Liver (tissue), 9 donors: ENCODE measurements around the gene ZFC3H1. TPM values are rescaled to one million over a fixed set of nuclear protein-coding genes. Genes with fewer than 3 reads are reported as not detected.

Source experiments
- DNase-seq: peaks from one replicate; pipeline ENCODE4 v3.0.0-alpha.2; 2017; ENCODE audit warnings: low spot score
- H3K27ac ChIP-seq, 2 donors: one replicate each; pipeline ENCODE4 v1.7.0; 2013; ENCODE audit warnings: inconsistent platforms in 2 of 2, low read length in 2 of 2, control low read depth in 1 of 2, low read depth in 1 of 2, mild to moderate bottlenecking in 1 of 2
- H3K27me3 ChIP-seq, 4 donors: one replicate each; pipeline versions ENCODE4 v1.6.1 to v1.7.0; 2013; ENCODE audit warnings: low read length in 3 of 4, inconsistent platforms in 1 of 4, mild to moderate bottlenecking in 1 of 4, moderate library complexity in 1 of 4; ENCODE audit not compliant: control insufficient read depth in 4 of 4, insufficient read depth in 4 of 4
- H3K36me3 ChIP-seq, 4 donors: one replicate each; pipeline versions ENCODE4 v1.6.1 to v1.7.0; 2013; ENCODE audit warnings: low read length in 3 of 4, mild to moderate bottlenecking in 3 of 4, low read depth in 1 of 4, moderate library complexity in 1 of 4; ENCODE audit not compliant: control insufficient read depth in 4 of 4, insufficient read depth in 3 of 4
- H3K4me1 ChIP-seq, 4 donors: one replicate each; pipeline versions ENCODE4 v1.6.1 to v1.7.0; 2013; ENCODE audit warnings: low read length in 3 of 4, mild to moderate bottlenecking in 3 of 4, moderate library complexity in 1 of 4; ENCODE audit not compliant: control insufficient read depth in 4 of 4, insufficient read depth in 4 of 4
- H3K4me3 ChIP-seq, 3 donors: one replicate each; pipeline versions ENCODE4 v1.6.1 to v1.7.0; 2013; ENCODE audit warnings: low read length in 3 of 3, control low read depth in 1 of 3, low read depth in 1 of 3, mild to moderate bottlenecking in 1 of 3
- H3K9ac ChIP-seq, 2 donors: one replicate each; pipeline ENCODE4 v1.7.0; 2013; ENCODE audit warnings: low read length in 2 of 2, mild to moderate bottlenecking in 2 of 2, moderate library complexity in 2 of 2, control low read depth in 1 of 2, low read depth in 1 of 2
- H3K9me3 ChIP-seq, 4 donors: one replicate each; pipeline versions ENCODE4 v1.6.1 to v1.7.0; 2013; ENCODE audit warnings: low read length in 3 of 4; ENCODE audit not compliant: control insufficient read depth in 4 of 4
- EGR1 ChIP-seq, 2 donors: IDR thresholded peaks; 2 replicates each; pipeline ENCODE4 v1.6.1; 2016 to 2018; ENCODE audit warnings: antibody characterized with exemption in 2 of 2, low read depth in 2 of 2
- FOXA1 ChIP-seq: IDR thresholded peaks from 2 replicates; pipeline ENCODE4 v1.6.1; 2016; ENCODE audit warnings: antibody characterized with exemption
- FOXA2 ChIP-seq: IDR thresholded peaks from 2 replicates; pipeline ENCODE4 v1.6.1; 2016; ENCODE audit warnings: antibody characterized with exemption
- GABPA ChIP-seq, 2 donors: IDR thresholded peaks in 1 of 2; conservative IDR thresholded peaks in 1 of 2; 2 replicates each; pipeline ENCODE4 v1.6.1; 2016; ENCODE audit warnings: antibody characterized with exemption in 2 of 2, mild to moderate bottlenecking in 1 of 2, moderate library complexity in 1 of 2
- HNF4A ChIP-seq, 2 donors: conservative IDR thresholded peaks; 2 replicates each; pipeline ENCODE4 v1.6.1; 2016; ENCODE audit warnings: antibody characterized with exemption in 2 of 2, mild to moderate bottlenecking in 2 of 2
- HNF4G ChIP-seq: IDR thresholded peaks from 2 replicates; pipeline ENCODE4 v1.6.1; 2016; ENCODE audit warnings: antibody characterized with exemption
- JUND ChIP-seq, 2 donors: IDR thresholded peaks; 2 replicates each; pipeline ENCODE4 v1.6.1; 2016; ENCODE audit warnings: antibody characterized with exemption in 2 of 2
- NR2F2 ChIP-seq: IDR thresholded peaks from 2 replicates; pipeline ENCODE4 v1.6.1; 2016; ENCODE audit warnings: antibody characterized with exemption
- RAD21 ChIP-seq, 2 donors: IDR thresholded peaks; 2 replicates each; pipeline ENCODE4 v1.6.1; 2016; ENCODE audit warnings: antibody characterized with exemption in 2 of 2, mild to moderate bottlenecking in 2 of 2
- SP1 ChIP-seq: IDR thresholded peaks from 2 replicates; pipeline ENCODE4 v1.6.1; 2018; ENCODE audit warnings: antibody characterized with exemption, mild to moderate bottlenecking
- TAF1 ChIP-seq: conservative IDR thresholded peaks from 2 replicates; pipeline ENCODE4 v1.6.1; 2016; ENCODE audit warnings: antibody characterized with exemption, mild to moderate bottlenecking
- YY1 ChIP-seq: IDR thresholded peaks from 2 replicates; pipeline ENCODE4 v1.6.1; 2016; ENCODE audit warnings: antibody characterized with exemption, mild to moderate bottlenecking
- WGBS: extraction: QIAGEN DNeasy Blood & Tissue Kit; methylation state at CpG from one replicate; pipeline ENCODE4 v1.1.7; 2013; 5-methylcytosine and 5-hydroxymethylcytosine counted together
- polyA plus RNA-seq, 2 donors: library from polyadenylated mRNA; stranded (reverse) in 1 of 2; unstranded in 1 of 2; fragments of 200-250 nt in 1 of 2; fragments of >200 nt in 1 of 2; fragmentation: Nextera tagmentation in 1 of 2; extraction: Ambion mirVana in 1 of 2; gene quantifications; one replicate each; pipeline versions ENCODE4 v1.2.1 to v1.2.3, GENCODE V29; 2013 to 2015
- total RNA-seq, 2 donors: library from RNA; depleted of rRNA; stranded (reverse); fragments of >200 nt; gene quantifications; one replicate each; pipeline ENCODE4 v1.2.3, GENCODE V29; 2014
- TF ChIP-seq, protein P1 (sequence below): IDR thresholded peaks from 2 replicates; pipeline ENCODE4 v1.6.1; 2016; ENCODE audit warnings: antibody characterized with exemption, mild to moderate bottlenecking
- TF ChIP-seq, protein P2 (sequence below): fragments of 150-350 bp; IDR thresholded peaks from 2 replicates; pipeline ENCODE4 v1.5.1; 2017; ENCODE audit warnings: improper control_type of control experiment, low read depth, low read length; ENCODE audit not compliant: missing input control
- TF ChIP-seq, protein P3 (sequence below): IDR thresholded peaks from 2 replicates; pipeline ENCODE4 v1.6.1; 2016; ENCODE audit warnings: antibody characterized with exemption
- TF ChIP-seq, protein P4 (sequence below): IDR thresholded peaks from 2 replicates; pipeline ENCODE4 v1.6.1; 2016; ENCODE audit warnings: antibody characterized with exemption
- donor health status: healthy.
- donor health status: healthy.
- donor health status: healthy.
- donor health status: healthy.
- donor health status: healthy.

ZFC3H1 gene
- total and polyA plus RNA-seq, 4 donors, result 3.4 to 32.3 (median 8.6) TPM

DNA sequence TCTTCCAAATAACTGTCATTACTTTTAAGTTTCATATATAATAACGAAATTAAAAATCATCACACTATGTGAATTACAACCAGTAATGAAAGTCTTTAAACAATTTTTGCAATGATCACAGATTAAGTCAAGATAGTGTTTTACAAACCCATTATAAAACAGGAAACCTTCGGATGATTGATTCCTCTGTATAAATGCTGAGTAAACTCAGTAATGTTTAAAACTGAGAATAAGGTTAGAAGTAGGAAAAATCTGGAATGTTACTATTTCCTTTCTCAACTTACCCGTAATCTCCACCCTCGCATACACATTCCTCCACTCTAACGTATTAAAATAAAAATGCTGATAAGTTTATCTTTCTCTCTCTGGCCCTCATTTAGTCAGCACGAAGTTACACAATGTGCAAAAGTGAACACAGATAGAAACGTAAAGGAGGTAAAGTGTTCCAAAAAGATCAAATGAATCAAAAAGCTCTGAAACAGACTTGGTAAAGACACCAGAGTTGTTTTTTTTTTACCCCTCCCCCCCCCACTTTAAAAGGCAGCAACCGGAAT is 1.6 kb downstream of the ZFC3H1 start:
- TF ChIP-seq EGR1 (IDR thresholded peaks at IDR 0.05; ENCODE audit: low read depth in 2 of 2) (no peak), FOXA1 (no peak)
- no peak for DNase-seq
- H3K4me1 ChIP-seq, result peaks cover 6 to 23% (median 13%) of the 10 kb centered on the region in 4 donors

DNA sequence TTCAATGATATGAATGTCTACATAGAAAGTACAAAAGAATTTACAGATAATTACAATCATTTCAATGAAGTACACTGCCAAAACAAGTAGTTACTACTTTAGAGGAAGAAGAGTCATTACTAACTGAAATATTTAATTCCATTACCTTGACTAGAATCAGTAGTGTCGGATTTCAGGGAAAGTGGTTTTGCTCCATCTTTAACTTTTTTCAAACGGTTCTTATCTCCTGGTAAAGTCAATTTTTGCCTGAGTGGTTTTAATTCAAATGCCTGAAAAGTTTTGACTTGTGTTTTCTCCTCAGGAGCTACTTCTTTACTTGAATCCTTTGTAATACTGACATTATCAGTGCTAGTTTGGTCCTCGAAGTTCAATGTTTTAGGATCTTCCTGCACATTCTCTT is 6.9 kb downstream of the ZFC3H1 start:
- no peak for DNase-seq
- Histone ChIP-seq H3K27ac (no peak overlapping the region), H3K4me1 (peaks cover 4 to 6% (median 5%) of the 10 kb centered on the region in 4 donors), H3K9ac (no peak overlapping the region), H3K36me3 (peaks cover 1 to 31% (median 16%) of the 10 kb centered on the region in 4 donors), H3K27me3 (no peaks in the 10 kb centered on the region), H3K9me3 (no peaks in the 10 kb centered on the region), H3K4me3 (no peak overlapping the region)
- no peak for TF ChIP-seq NR2F2
- TF ChIP-seq EGR1 (IDR thresholded peaks at IDR 0.05; ENCODE audit: low read depth in 2 of 2), result no peak
- TF ChIP-seq YY1, result no peak
- TF ChIP-seq, protein P1, sequence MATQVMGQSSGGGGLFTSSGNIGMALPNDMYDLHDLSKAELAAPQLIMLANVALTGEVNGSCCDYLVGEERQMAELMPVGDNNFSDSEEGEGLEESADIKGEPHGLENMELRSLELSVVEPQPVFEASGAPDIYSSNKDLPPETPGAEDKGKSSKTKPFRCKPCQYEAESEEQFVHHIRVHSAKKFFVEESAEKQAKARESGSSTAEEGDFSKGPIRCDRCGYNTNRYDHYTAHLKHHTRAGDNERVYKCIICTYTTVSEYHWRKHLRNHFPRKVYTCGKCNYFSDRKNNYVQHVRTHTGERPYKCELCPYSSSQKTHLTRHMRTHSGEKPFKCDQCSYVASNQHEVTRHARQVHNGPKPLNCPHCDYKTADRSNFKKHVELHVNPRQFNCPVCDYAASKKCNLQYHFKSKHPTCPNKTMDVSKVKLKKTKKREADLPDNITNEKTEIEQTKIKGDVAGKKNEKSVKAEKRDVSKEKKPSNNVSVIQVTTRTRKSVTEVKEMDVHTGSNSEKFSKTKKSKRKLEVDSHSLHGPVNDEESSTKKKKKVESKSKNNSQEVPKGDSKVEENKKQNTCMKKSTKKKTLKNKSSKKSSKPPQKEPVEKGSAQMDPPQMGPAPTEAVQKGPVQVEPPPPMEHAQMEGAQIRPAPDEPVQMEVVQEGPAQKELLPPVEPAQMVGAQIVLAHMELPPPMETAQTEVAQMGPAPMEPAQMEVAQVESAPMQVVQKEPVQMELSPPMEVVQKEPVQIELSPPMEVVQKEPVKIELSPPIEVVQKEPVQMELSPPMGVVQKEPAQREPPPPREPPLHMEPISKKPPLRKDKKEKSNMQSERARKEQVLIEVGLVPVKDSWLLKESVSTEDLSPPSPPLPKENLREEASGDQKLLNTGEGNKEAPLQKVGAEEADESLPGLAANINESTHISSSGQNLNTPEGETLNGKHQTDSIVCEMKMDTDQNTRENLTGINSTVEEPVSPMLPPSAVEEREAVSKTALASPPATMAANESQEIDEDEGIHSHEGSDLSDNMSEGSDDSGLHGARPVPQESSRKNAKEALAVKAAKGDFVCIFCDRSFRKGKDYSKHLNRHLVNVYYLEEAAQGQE, result no peak
- TF ChIP-seq, protein P2, sequence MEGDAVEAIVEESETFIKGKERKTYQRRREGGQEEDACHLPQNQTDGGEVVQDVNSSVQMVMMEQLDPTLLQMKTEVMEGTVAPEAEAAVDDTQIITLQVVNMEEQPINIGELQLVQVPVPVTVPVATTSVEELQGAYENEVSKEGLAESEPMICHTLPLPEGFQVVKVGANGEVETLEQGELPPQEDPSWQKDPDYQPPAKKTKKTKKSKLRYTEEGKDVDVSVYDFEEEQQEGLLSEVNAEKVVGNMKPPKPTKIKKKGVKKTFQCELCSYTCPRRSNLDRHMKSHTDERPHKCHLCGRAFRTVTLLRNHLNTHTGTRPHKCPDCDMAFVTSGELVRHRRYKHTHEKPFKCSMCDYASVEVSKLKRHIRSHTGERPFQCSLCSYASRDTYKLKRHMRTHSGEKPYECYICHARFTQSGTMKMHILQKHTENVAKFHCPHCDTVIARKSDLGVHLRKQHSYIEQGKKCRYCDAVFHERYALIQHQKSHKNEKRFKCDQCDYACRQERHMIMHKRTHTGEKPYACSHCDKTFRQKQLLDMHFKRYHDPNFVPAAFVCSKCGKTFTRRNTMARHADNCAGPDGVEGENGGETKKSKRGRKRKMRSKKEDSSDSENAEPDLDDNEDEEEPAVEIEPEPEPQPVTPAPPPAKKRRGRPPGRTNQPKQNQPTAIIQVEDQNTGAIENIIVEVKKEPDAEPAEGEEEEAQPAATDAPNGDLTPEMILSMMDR, result no peak
- no peak for TF ChIP-seq GABPA (IDR thresholded peaks at IDR 0.05 in 1 of 2, conservative IDR thresholded peaks at IDR 0.05 in 1 of 2)
- no peak for TF ChIP-seq SP1
- no peak for TF ChIP-seq TAF1
- TF ChIP-seq, protein P3, sequence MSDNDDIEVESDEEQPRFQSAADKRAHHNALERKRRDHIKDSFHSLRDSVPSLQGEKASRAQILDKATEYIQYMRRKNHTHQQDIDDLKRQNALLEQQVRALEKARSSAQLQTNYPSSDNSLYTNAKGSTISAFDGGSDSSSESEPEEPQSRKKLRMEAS, result no peak
- TF ChIP-seq RAD21 (IDR thresholded peaks at IDR 0.05), result no peak
- TF ChIP-seq HNF4G, result no peak
- TF ChIP-seq HNF4A (conservative IDR thresholded peaks at IDR 0.05), result no peak
- TF ChIP-seq, protein P4, sequence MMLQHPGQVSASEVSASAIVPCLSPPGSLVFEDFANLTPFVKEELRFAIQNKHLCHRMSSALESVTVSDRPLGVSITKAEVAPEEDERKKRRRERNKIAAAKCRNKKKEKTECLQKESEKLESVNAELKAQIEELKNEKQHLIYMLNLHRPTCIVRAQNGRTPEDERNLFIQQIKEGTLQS, result no peak
- no peak for TF ChIP-seq JUND (IDR thresholded peaks at IDR 0.05)
- no peak for TF ChIP-seq FOXA2
- 88% methylated on average over 3 of the region's 3 CpGs for WGBS

More for the DNA sequence above, 1.6 kb downstream of the ZFC3H1 start:
- peak overlapping the region; percentile 97 to 99 for H3K27ac ChIP-seq
- no peaks in the 10 kb centered on the region for H3K9me3 ChIP-seq
- H3K27me3 ChIP-seq, result no peaks in the 10 kb centered on the region
- H3K36me3 ChIP-seq, result peaks cover 1 to 20% (median 9%) of the 10 kb centered on the region in 4 donors
- 9% methylated on average over 8 of the region's 8 CpGs for WGBS
- H3K4me3 ChIP-seq, result peak overlapping the region; percentile 79 to 93 (median 87)
- H3K9ac ChIP-seq, result peak overlapping the region; percentile 82 to 84
